Osteoblast (primary cell): ENCODE results near the gene HOXA2. TPM values are rescaled to one million over a fixed set of nuclear protein-coding genes. Genes with fewer than 3 reads are reported as not detected.

Source experiments
- DNase-seq: peaks from one replicate; pipeline ENCODE4 v3.0.0; 2011; ENCODE audit warnings: low spot score, mixed read lengths; ENCODE audit not compliant: insufficient read length; ENCODE audit errors: missing footprints
- H2AFZ ChIP-seq: 2 replicates; pipeline ENCODE4 v1.6.0; 2011; ENCODE audit warnings: mild to moderate bottlenecking, low read length
- H3K27ac ChIP-seq: 2 replicates; pipeline ENCODE4 v1.5.1; 2011; ENCODE audit warnings: mild to moderate bottlenecking, low read depth, low read length, moderate library complexity
- H3K27me3 ChIP-seq: 2 replicates; pipeline ENCODE4 v1.6.0; 2012; ENCODE audit warnings: mild to moderate bottlenecking, control low read depth, inconsistent platforms, low read length, moderate library complexity; ENCODE audit not compliant: insufficient read depth
- H3K36me3 ChIP-seq: 2 replicates; pipeline ENCODE4 v1.5.1; 2011; ENCODE audit warnings: mild to moderate bottlenecking, low read length, control low read depth, moderate library complexity; ENCODE audit not compliant: insufficient read depth
- H3K4me1 ChIP-seq: 2 replicates; pipeline ENCODE4 v1.5.1; 2011; ENCODE audit warnings: mild to moderate bottlenecking, low read length, control low read depth, moderate library complexity; ENCODE audit not compliant: insufficient read depth
- H3K4me2 ChIP-seq: 2 replicates; pipeline ENCODE4 v1.6.0; 2011; ENCODE audit warnings: mild to moderate bottlenecking, low read length; ENCODE audit not compliant: insufficient read depth
- H3K4me3 ChIP-seq: fragments of 200-600 bp; sonication (generic); 3 replicates; pipeline ENCODE4 v1.5.1; 2012; ENCODE audit warnings: mild to moderate bottlenecking, low read length, inconsistent platforms; ENCODE audit not compliant: insufficient read depth
- H3K79me2 ChIP-seq: 2 replicates; pipeline ENCODE4 v1.6.0; 2012; ENCODE audit warnings: mild to moderate bottlenecking, low read length, control low read depth, inconsistent platforms; ENCODE audit not compliant: insufficient read depth
- H3K9me3 ChIP-seq: 2 replicates; pipeline ENCODE4 v1.5.1; 2011; ENCODE audit warnings: low read depth, low read length, control low read depth
- H4K20me1 ChIP-seq: 2 replicates; pipeline ENCODE4 v1.6.0; 2012; ENCODE audit warnings: mild to moderate bottlenecking, low read length, control low read depth; ENCODE audit not compliant: insufficient read depth
- CTCF ChIP-seq: IDR thresholded peaks from 2 replicates; pipeline ENCODE4 v1.5.1; 2011; ENCODE audit warnings: mild to moderate bottlenecking, low read depth, low read length, moderate library complexity; ENCODE audit errors: extremely low read depth
- small RNA-seq: library from RNA; depleted of rRNA; stranded (forward); fragments of <200 nt; gene quantifications from one replicate; pipeline ENCODE3, GENCODE V24; 2012
- total RNA-seq: library from RNA; depleted of rRNA; stranded (reverse); fragments of >200 nt; gene quantifications from 2 replicates; pipeline ENCODE4 v1.2.3, GENCODE V29; 2012

The HOXA2 gene
- total RNA-seq, 1 donor, result 0.36 TPM

- H3K27me3 ChIP-seq, result no peaks in the 10 kb centered on the region
- H3K4me3 ChIP-seq, result no peak overlapping the region
- H3K4me2 ChIP-seq, result peak overlapping the region; percentile 14
- DNase-seq, result no peak
- peak overlapping the region; percentile 58 for H3K27ac ChIP-seq
- H4K20me1 ChIP-seq, result no peaks in the 10 kb centered on the region
- H3K79me2 ChIP-seq, result no peaks in the 10 kb centered on the region
- peak overlapping the region; percentile 77 for H2AFZ ChIP-seq
- no peaks in the 10 kb centered on the region for H3K9me3 ChIP-seq
- no peaks in the 10 kb centered on the region for H3K36me3 ChIP-seq
- H3K4me1 ChIP-seq, result peaks cover 7% of the 10 kb centered on the region
- TF ChIP-seq CTCF, result no peak
Measured at GRCh38 chr7:27053153-27053552, 49.3 kb downstream of the HOXA2 start.

- H3K4me2 ChIP-seq, result no peak overlapping the region
- H3K27me3 ChIP-seq, result no peaks in the 10 kb centered on the region
- H3K4me3 ChIP-seq, result no peak overlapping the region
- peak; percentile 94 for DNase-seq
- no peak for TF ChIP-seq CTCF
- peaks cover 19% of the 10 kb centered on the region for H3K4me1 ChIP-seq
- no peaks in the 10 kb centered on the region for H3K79me2 ChIP-seq
- no peak overlapping the region for H2AFZ ChIP-seq
- H3K36me3 ChIP-seq, result no peaks in the 10 kb centered on the region
- H4K20me1 ChIP-seq, result no peaks in the 10 kb centered on the region
- H3K9me3 ChIP-seq, result no peaks in the 10 kb centered on the region
- H3K27ac ChIP-seq, result no peak overlapping the region
Measured at GRCh38 chr7:27051451-27051850, 51.0 kb downstream of the HOXA2 start.

Small RNAs within 50 kb of the gene (small RNA-seq; reads per million reads assigned to genes)
- not detected for gene AC004080.5
- gene RF01977, result not detected

Other genes starting within 250 kb of the HOXA2 start
- 19.5 and 21.8 TPM in 2 replicates for gene SKAP2, start 238.1 kb downstream of the HOXA2 start, total RNA-seq
- gene HOXA1, start 6.7 kb downstream of the HOXA2 start, total RNA-seq, result 0.72 and 1.5 TPM in 2 replicates
- gene HOXA4, start 28.1 kb upstream of the HOXA2 start, total RNA-seq, result 0.72 and 1.2 TPM in 2 replicates
- 3.2 and 5.8 TPM in 2 replicates for gene HOXA5, start 41.0 kb upstream of the HOXA2 start, total RNA-seq
- gene HOXA6, start 45.1 kb upstream of the HOXA2 start, total RNA-seq, result 5.0 and 7.6 TPM in 2 replicates
- 3.5 and 4.0 TPM in 2 replicates for gene HOXA3, start 49.9 kb upstream of the HOXA2 start, total RNA-seq
- 3.6 and 4.4 TPM in 2 replicates for gene HOXA7, start 54.0 kb upstream of the HOXA2 start, total RNA-seq
- gene HOXA9, start 62.9 kb upstream of the HOXA2 start, total RNA-seq, result 15.3 and 19.5 TPM in 2 replicates
- 32.1 and 43.1 TPM in 2 replicates for gene HOXA10, start 71.6 kb upstream of the HOXA2 start, total RNA-seq
- 14.4 and 15.2 TPM in 2 replicates for gene HOXA11, start 82.5 kb upstream of the HOXA2 start, total RNA-seq
- gene HOXA13, start 97.4 kb upstream of the HOXA2 start, total RNA-seq, result 6.2 and 8.0 TPM in 2 replicates
- gene EVX1, start 140.1 kb upstream of the HOXA2 start, total RNA-seq, result not detected in 2 replicates